Inflammatory macrophage (primary cell): ENCODE data around the gene TUBB3.

Source experiments
- DNase-seq, 2 donors: peaks; one replicate each; pipeline ENCODE4 v3.0.0-alpha.2; 2020 to 2022

The TUBB3 gene

GRCh38 chr16:89944773-89945172 is 21.6 kb downstream of the TUBB3 start:
- no peak for DNase-seq

- DNase-seq: no peak
Observed at GRCh38 chr16:89945654-89946053, 22.5 kb downstream of the TUBB3 start.

DNA sequence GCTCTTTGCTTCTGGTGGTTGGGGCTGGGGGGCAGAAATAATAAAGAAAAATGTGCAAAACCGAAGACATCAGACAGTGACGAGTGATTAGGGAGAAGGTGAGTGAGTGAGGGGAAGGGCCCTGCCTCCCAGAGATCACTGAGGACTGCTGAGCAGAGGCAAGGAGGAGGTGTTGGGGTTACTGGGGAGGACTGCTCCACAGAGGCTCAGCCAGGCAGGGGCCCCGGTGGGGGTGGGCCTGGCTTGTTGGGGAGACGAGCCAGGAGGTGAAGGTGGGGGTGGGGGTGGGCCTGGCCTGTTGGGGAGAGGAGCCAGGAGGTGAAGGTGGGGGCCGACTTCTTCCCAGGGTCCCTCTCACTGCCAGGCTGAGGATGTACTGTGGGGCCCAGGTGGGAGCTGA is 23.4 kb downstream of the TUBB3 start:
- no peak for DNase-seq

DNA sequence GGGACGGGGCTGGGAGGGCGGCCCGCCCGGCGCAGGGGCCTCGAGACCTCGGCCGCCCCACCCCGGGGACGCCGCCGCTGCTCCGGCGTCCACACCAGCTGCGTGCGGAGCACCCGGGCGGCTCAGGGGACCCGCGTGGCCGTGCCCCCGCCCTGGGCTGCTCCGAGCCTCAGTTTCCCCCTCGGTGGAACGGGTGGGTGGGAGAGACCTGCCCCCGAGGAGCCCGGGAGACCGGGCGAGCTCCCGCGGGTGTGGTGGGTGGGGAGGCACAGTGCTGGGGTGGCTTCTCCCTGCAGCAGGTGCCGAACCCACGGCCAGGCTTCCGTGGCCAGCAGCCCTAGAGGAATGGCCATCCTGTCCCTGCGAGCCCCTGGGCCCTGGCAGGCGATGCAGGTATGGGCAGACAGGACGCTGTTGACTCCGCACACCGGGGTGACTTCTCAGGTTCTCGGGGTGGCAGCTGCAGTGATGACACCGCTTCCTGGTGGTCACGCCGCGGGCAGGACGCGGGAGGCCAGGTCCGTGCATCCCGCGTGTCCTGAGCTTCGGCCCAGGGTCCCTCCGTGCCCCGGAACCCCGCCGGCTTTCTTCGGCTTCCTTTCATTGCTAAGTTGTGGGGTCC is 26.1 kb downstream of the TUBB3 start:
- DNase-seq: no peak

DNA sequence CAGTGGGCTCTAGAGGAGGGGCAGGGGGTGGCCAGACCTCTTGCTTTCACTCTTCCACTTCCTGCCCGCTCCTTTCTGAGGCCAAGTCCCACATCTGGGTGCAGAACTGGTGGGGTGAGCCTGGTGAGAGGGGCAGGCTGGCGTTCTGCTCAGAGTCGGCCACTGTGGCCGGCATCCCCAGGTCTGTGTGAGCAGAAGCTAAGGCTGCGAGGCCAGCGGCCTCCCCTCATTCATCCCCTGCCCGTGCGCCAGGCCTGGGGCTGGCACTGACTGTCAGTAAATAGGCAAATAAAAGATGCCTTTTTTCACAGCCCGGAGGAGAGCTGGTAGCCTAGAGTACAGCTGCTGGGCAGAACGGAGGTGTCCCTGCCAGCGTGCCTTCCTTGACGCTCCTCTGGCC is 26.6 kb downstream of the TUBB3 start:
- DNase-seq: no peak

- no peak for DNase-seq
Observed at GRCh38 chr16:89951509-89951908, 28.4 kb downstream of the TUBB3 start.

GRCh38 chr16:89952049-89952448 is 28.9 kb downstream of the TUBB3 start:
- no peak for DNase-seq

GRCh38 chr16:89952551-89952950 is 29.4 kb downstream of the TUBB3 start:
- DNase-seq: no peak

DNA sequence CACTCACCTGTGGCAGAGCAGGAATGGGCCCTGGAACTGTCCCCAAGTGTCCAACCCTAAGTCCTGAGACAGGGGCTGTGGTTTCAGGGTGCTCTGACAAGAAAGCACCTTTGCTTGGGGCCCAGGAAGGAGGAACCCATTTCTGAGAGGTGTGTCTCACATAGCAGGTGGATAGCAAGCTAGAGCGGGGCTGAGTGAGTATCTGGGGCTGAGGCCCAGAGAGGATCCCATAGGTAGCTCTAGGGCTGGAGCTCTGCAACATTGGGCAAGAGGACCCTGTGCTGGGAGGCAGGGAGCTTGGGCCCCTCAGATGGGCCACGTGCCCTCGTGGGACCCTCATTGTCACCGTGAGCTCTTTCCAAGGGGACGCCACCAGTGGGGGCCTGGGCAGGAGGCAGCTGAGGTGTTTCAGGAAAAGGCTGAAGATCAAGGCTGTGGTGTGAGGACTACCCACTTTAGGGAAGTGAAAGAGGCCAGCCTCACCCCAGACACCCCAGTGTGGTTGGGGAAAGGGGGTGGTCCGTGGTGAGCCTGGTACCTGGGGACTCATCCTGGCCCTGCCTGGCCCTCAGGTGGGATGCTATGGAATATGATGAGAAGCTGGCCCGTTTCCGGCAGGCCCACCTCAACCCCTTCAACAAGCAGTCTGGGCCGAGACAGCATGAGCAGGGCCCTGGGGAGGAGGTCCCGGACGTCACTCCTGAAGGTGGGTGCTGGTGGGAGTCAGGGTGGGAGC is 30.7 kb downstream of the TUBB3 start:
- no peak for DNase-seq

DNA sequence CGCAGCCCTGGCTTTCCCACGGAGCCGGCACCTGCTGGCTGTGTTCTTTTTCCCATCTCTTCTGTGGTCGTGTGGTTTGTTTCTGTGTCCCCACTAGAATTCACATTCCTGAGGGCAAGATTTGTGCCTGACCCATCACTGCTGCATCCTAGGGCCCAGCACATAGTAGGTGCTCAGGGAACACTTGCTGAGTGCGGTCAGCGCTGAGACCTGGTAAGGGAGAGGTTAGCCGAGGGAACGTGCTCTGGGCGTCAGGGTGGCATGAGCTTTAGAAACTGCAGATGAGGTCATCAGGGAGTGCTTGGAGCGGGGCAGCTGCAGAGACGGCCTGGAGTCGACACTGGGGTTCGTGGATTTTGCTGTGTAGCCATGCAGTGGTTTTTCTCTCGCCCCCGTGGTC is 31.3 kb downstream of the TUBB3 start:
- no peak for DNase-seq

DNA sequence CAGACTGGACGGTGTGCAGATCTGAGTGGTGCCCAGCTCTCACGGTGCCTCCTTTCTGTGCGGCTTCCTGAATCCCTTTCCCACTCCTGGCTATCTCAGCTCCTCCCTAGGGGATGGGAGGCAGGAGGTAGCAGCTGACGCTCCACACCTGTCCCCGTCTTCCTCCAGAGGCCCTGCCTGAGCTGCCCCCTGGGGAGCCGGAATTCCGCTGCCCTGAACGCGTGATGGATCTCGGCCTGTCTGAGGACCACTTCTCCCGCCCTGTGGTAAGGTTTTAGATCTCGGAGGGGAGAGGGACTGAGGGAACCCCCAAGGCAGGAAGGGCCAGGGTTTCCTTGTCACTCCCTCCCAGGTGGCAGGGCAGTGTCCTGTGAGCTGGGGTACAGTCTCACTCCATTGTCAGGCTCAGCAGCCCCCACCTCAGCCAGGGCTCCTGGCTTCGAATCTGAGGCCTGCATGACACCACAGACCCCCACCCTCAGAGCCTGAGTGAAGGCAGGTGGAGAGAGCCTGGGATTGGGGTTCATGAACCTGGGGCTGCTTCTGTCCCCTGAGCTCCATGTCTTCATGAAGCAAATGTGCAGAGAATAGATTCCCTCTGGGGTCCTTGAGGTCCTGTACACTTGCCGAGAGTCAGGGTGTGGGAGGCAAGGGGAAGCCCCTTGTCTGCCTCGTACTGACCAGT is 32.0 kb downstream of the TUBB3 start:
- DNase-seq: no peak

DNA sequence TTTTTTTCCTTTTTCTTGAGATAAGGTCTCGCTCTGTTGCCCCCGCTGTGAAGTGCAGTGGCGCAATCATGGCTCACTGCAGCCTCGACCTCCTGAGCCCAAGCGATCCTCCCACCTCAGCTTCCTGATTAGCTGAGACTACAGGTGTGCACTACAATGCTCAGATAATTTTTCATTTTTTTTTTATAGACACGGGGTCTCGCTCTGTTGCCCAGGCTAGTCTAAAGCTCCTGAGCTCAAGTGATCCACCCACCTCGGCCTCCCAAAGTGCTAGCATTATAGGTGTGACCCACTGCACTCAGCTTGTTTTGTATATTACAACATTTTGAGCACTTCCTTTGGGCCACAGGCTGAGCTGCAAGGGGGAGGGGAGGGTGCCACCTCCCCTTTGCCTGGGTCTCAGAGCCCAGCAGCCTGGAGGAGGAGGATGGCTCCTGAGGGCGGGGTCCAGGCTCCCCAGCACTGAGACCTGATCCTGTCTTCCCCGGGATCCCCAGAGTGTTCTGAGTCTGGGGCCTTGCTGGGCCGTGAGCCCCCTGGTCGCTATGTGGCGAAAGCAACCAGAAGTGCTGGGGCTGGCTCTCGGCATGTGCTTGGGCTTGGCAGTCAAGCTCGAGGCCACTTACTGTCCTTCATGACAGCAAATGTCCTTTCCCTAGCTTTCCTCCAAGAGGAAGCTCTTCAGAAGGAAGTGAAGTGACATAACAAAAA is 33.5 kb downstream of the TUBB3 start:
- DNase-seq: peak; percentile 82 to 86

GRCh38 chr16:89957216-89957785 is 34.2 kb downstream of the TUBB3 start:
- no peak for DNase-seq

- DNase-seq: peak; percentile 91 to 92
Observed at GRCh38 chr16:89958068-89958467, 34.9 kb downstream of the TUBB3 start.

DNA sequence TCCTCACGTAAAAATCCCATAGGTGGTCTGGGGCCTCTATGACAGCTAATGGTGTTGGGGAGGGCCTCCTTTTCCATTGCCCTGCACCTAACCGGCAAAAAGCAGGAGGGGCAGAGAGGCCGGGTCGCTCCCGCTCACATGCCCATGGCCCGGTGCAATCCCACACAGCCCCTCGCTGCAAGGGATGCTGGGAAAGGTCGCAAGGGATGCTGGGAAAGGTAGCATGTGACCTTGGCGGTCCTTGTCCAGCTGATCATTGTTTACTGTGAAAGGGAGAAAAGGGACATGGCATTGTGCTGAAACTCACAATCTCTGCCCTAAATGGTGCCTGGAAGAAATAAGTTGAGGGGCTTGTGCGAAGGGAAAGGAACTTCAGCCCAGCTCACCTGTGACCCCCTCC is 35.5 kb downstream of the TUBB3 start:
- DNase-seq: no peak

GRCh38 chr16:89960966-89961365 is 37.8 kb downstream of the TUBB3 start:
- DNase-seq: no peak

GRCh38 chr16:89961920-89962319 is 38.8 kb downstream of the TUBB3 start:
- DNase-seq: no peak

- no peak for DNase-seq
Observed at GRCh38 chr16:89962754-89963498, 39.8 kb downstream of the TUBB3 start.

DNA sequence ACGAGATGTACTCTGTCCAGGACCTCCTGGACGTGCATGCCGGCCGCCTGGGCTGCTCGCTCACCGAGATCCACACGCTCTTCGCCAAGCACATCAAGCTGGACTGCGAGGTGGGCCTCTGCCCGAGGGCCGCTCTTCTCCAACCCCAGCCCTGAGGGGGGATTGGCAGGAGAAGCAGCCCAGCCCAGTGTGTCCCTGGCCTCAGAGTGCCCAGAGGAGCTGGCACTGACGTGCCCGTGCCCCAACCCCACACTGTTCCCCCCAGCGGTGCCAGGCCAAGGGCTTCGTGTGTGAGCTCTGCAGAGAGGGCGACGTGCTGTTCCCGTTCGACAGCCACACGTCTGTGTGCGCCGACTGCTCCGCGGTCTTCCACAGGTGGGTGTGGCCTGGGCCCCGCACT is 41.1 kb downstream of the TUBB3 start:
- DNase-seq: no peak

- DNase-seq: no peak
Observed at GRCh38 chr16:89965447-89966225, 42.5 kb downstream of the TUBB3 start.

- DNase-seq: peak in 1 of 2 donors; percentile 29
Observed at GRCh38 chr16:89966756-89967155, 43.6 kb downstream of the TUBB3 start.
